ENCODE data around the gene STK11.

The STK11 gene

DNA sequence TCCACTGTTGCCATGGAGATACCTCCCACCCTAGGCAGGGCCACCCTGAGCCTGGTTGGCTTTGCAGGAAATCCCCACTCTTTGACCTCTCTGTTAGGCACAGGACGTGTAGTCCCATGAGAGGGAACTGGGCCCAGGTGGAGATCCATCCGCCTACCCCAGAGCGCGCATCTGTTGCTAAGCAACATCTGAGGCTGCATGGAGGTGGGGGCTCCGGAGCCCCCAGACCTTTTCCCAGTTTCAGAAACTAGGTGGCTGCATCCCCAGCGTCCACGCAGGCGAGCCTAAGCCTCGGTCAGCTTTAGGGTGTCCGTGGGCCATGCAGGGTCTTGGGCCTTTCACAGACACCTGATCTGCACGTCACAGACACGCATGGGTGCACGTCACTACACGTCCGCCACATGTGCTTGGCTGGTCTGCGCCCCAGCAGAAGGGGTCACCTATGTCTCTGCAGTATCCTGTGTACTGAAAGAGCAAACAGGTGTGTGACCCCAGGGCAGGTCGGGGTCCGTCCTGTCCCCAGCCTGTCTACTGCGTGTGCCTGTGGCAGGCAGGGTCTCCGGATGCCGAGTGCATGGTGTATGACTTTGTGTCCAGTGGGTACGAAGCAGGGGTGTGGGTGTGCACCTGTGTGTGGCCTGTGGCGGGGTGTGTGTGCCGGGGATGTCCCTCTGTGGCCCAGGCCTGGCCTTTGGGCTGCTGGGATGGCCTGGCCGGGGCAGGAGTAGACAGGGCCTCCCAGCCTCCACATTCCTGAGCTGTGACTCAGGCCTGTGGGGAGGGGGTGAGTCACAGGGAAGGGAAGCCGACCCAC is 59.4 kb downstream of the STK11 start:
- CTCF ChIA-PET = interaction anchor here (1.0 to 18.0 kb wide), 6 partner anchors 12 to 342 kb away, joined by 3 to 491 read pairs (median 12); partner anchors contain the start of genes ATP5F1D and CBARP

DNA sequence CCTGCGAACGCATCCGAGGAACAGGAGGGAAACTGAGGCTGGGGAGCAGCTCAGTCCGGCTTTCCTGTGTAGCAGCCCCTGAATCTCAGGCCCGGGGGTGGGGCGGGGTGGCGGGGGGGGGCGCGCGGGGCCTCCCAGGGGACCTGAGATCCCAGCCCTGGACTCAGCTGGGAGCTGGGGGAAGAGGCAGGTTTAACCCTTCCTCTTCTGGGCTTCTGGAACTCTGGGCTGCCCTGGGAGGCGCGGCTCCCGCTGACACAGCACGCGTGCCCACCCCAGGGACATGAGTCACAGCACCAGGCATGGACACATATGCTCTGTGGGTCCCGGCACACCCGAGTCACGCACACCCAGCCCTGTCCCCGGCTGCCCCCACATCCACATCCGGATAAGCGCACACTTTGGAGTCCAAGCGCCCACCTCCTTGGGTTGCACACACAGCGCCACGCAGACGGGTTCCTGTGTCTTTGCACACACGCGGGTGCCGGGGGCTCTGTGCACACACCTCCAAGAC is 60.1 kb downstream of the STK11 start:
- ChIA-PET CTCF (interaction anchor here (1.0 to 18.0 kb wide), 8 partner anchors 13 to 373 kb away, joined by 3 to 491 read pairs (median 4); partner anchors contain the start of genes ATP5F1D, CBARP, MED16 and RNU6-9), POLR2A (interaction anchor here (0.9 to 1.5 kb wide), 2 partner anchors 13 to 17 kb away, joined by 4 read pairs; no protein-coding TSS in a partner anchor)

More for the DNA sequence above, 59.4 kb downstream of the STK11 start:
- POLR2A ChIA-PET = interaction anchor here (0.9 kb wide), 1 partner anchor 12 kb away, joined by 4 read pairs; no protein-coding TSS in a partner anchor
- TF ChIP-seq, protein P1, sequence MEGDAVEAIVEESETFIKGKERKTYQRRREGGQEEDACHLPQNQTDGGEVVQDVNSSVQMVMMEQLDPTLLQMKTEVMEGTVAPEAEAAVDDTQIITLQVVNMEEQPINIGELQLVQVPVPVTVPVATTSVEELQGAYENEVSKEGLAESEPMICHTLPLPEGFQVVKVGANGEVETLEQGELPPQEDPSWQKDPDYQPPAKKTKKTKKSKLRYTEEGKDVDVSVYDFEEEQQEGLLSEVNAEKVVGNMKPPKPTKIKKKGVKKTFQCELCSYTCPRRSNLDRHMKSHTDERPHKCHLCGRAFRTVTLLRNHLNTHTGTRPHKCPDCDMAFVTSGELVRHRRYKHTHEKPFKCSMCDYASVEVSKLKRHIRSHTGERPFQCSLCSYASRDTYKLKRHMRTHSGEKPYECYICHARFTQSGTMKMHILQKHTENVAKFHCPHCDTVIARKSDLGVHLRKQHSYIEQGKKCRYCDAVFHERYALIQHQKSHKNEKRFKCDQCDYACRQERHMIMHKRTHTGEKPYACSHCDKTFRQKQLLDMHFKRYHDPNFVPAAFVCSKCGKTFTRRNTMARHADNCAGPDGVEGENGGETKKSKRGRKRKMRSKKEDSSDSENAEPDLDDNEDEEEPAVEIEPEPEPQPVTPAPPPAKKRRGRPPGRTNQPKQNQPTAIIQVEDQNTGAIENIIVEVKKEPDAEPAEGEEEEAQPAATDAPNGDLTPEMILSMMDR (IDR thresholded peaks at IDR 0.05; ENCODE audit: control extremely low read depth, extremely low read depth, low read depth, missing control alignments) = no peak
- DNase-seq (ENCODE audit: extremely low spot score) = no peak

DNA sequence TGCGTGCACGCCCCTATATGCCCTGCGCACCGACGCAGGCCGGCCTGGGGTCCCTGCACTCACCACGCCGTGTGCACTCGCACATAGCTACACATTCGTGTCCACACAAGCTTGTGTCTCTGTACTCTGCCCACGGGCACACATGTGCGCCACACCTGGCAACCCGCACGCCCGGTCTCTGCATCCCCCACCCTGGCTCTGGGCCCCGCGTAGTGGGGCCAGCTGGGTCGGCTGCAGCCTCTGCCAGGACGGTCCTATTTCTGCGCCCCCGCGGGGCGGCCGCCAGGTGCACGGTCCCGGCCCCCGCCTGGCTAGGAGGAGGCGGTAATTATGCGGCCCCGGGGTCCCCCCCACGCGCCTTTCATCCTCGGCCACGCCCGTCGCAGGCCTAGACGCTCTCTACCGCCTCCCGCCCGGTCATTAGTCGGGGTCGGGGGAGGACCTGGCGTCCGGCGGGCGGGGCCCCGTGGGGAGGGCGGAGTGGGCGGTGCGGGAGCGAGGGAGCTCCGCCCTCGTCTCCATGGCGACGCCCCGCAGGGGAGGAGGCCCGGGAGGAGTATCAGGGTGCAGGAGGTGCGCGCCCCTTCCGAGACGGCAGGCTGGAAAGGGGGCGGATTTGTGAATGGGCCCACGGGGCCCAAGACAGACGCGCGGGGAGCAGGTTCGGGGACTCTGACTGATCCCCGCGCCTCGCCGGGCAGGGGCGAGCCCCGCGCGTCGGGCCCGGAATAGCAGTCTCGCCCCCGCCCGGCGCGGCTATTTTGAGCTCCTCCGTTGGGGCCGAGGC is 60.7 kb downstream of the STK11 start:
- POLR2A ChIA-PET = interaction anchor here (0.7 to 4.0 kb wide), 5 partner anchors 11 to 25 kb away, joined by 3 to 65 read pairs (median 4); partner anchors contain the start of gene ATP5F1D
- DNase-seq (ENCODE audit: extremely low spot score) = peak; percentile 91
- TF ChIP-seq, protein P1 (IDR thresholded peaks at IDR 0.05; ENCODE audit: control extremely low read depth, extremely low read depth, low read depth, missing control alignments) = no peak
- CTCF ChIA-PET = interaction anchor here (0.7 to 18.0 kb wide), 23 partner anchors 8 to 587 kb away, joined by 3 to 491 read pairs (median 4); partner anchors contain the start of genes ATP5F1D, CBARP, CNN2 and FAM174C

More for the DNA sequence above, 60.1 kb downstream of the STK11 start:
- no peak for DNase-seq (ENCODE audit: extremely low spot score)
- TF ChIP-seq, protein P1 (IDR thresholded peaks at IDR 0.05; ENCODE audit: control extremely low read depth, extremely low read depth, low read depth, missing control alignments) = no peak

DNA sequence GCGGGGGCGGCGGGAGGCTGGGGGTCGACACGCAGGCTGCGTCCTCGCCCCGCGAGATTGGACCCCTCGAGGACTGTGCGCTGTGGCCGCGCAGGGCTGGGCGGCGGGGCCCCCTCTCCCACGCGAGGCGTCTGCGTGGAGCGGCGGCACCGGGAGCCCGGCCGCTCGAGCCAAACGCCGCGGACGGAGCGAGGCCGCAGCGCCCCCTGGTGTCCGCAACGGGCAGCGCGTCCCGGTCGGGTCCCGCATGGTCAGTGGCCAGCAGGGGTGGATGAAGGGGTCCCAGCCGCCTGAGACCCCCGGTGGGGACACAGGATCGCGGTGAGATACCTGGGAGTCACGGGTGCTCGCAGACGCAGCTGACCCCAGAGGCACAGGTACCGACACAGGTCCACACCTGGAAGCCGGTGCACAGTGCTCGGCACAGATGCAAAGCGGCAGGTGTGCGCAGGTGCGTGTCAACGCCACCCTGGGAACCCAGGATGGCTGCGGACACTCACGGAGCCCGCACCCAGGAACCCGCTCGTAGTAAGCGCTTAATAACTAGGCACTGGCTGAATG is 61.4 kb downstream of the STK11 start:
- TF ChIP-seq, protein P1 (IDR thresholded peaks at IDR 0.05; ENCODE audit: control extremely low read depth, extremely low read depth, low read depth, missing control alignments) = peak; percentile 99
- CTCF ChIA-PET = interaction anchor here (0.7 to 18.0 kb wide), 22 partner anchors 8 to 586 kb away, joined by 3 to 491 read pairs (median 4); partner anchors contain the start of genes ATP5F1D, CBARP, CNN2 and FAM174C
- no peak for DNase-seq (ENCODE audit: extremely low spot score)
- POLR2A ChIA-PET = interaction anchor here (0.9 to 4.0 kb wide), 4 partner anchors 12 to 23 kb away, joined by 4 to 65 read pairs (median 4); no protein-coding TSS in a partner anchor

DNA sequence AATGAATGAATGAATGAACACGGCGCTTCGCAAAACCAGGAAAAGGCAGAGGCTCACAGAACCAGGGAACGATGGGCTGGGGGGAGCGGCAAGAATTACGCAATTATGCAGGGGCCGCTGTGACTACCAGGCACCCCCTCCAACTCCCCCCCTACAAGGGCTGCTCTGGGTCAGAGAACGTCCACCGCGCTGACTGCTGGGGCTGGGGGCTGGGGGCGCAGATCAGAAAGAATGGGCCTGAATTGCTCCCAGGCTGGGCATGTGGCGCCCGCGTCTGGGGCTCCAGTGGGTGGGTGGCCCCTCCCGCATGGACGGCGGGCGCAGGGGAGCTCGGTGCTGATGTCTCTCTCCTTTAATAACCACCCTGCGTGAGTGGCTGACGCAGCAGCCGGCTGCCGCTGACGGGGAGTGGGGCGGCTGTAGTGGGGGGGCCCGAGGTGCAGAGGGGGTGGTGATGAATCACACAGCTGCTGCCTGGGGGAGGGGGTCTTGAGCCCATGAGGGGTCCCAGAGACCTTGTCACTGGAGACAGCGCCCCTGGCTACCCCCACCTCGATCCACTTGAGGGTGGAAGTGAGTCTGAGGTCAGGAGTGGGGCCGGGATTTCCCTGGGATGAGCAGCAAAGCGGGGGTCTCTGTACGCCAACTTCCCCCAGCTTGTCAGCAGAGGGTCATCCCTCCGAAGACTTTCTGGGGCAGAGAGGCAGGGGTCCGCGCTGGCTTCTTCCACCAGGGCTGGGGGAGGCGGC is 62.1 kb downstream of the STK11 start:
- DNase-seq (ENCODE audit: extremely low spot score) = no peak
- TF ChIP-seq, protein P1 (IDR thresholded peaks at IDR 0.05; ENCODE audit: control extremely low read depth, extremely low read depth, low read depth, missing control alignments) = no peak
- ChIA-PET CTCF (interaction anchor here (1.4 to 18.0 kb wide), 6 partner anchors 12 to 105 kb away, joined by 3 to 491 read pairs (median 14); partner anchors contain the start of genes ATP5F1D and CBARP), POLR2A (interaction anchor here (4.0 kb wide), 1 partner anchor 23 kb away, joined by 65 read pairs; no protein-coding TSS in a partner anchor)
